IMR-90 (cell line): Measurements from ENCODE around the gene SPRR1B. TPM values are rescaled to one million over a fixed set of nuclear protein-coding genes. Genes with fewer than 3 reads are reported as not detected.

Experiments
- ATAC-seq: fragments of 200-7000 bp; cut with Tn5 transposase; 2 replicates; pipeline ENCODE4 v1.9.1; 2020; ENCODE audit warnings: low read depth, mild to moderate bottlenecking, moderate library complexity
- BruUV-seq: library from RNA; stranded (reverse); fragments of 400-500 nt; replicated peaks from 2 replicates; lab custom pipeline; 2021; lab: Mats Ljungman, UMichigan
- CTCF ChIA-PET: fragments of 300-600 bp; formaldehyde crosslinking; extraction: SDS; loops from one replicate; lab custom pipeline; 2021; ENCODE audit warnings: antibody characterized with exemption; lab: Yijun Ruan, JAX
- POLR2A ChIA-PET: fragments of 300-600 bp; sonication (Branson Sonifier 250); formaldehyde crosslinking; loops from one replicate; lab custom pipeline; 2022; ENCODE audit warnings: antibody characterized with exemption; ENCODE audit not compliant: unreplicated experiment; lab: Charles Lee
- DNase-seq: peaks from one replicate; pipeline ENCODE4 v3.0.0; 2013
- H2AFZ ChIP-seq: replicated peaks from 2 replicates; pipeline ENCODE3; 2013; ENCODE audit warnings: low read length, mild to moderate bottlenecking; ENCODE audit not compliant: poor library complexity
- H2AK5ac ChIP-seq: 2 replicates; pipeline ENCODE4 v1.6.1; 2013; ENCODE audit warnings: low read depth, low read length, inconsistent platforms
- H2AK9ac ChIP-seq: replicated peaks from 2 replicates; pipeline ENCODE3; 2013; ENCODE audit warnings: mild to moderate bottlenecking, low read depth, low read length, moderate library complexity; ENCODE audit not compliant: poor library complexity
- H2BK120ac ChIP-seq: 2 replicates; pipeline ENCODE4 v1.6.1; 2013; ENCODE audit warnings: low read depth, low read length, inconsistent platforms
- H2BK15ac ChIP-seq: 3 replicates; pipeline ENCODE4 v1.6.1; 2013; ENCODE audit warnings: low read depth, low read length, inconsistent platforms
- H2BK20ac ChIP-seq: 2 replicates; pipeline ENCODE4 v1.6.1; 2013; ENCODE audit warnings: low read depth, mild to moderate bottlenecking, inconsistent platforms, low read length, moderate library complexity
- H2BK5ac ChIP-seq: 2 replicates; pipeline ENCODE4 v1.6.1; 2013; ENCODE audit warnings: mild to moderate bottlenecking, low read depth, low read length, inconsistent platforms; ENCODE audit not compliant: poor library complexity, severe bottlenecking
- H3K14ac ChIP-seq: replicated peaks from 2 replicates; pipeline ENCODE4 v1.6.1; 2013; ENCODE audit warnings: low read depth, low read length, inconsistent platforms
- H3K18ac ChIP-seq: 2 replicates; pipeline ENCODE4 v1.6.1; 2013; ENCODE audit warnings: low read depth, low read length, control low read depth
- H3K23ac ChIP-seq: 2 replicates; pipeline ENCODE4 v1.6.1; 2013; ENCODE audit warnings: low read depth, low read length, inconsistent platforms
- H3K27ac ChIP-seq: 2 replicates; pipeline ENCODE4 v1.5.1; 2013; ENCODE audit warnings: mild to moderate bottlenecking, control low read depth, low read length; ENCODE audit not compliant: insufficient read depth
- H3K27me3 ChIP-seq: 2 replicates; pipeline ENCODE4 v1.6.1; 2013; ENCODE audit warnings: low read length; ENCODE audit not compliant: control insufficient read depth, insufficient read depth
- H3K36me3 ChIP-seq: 2 replicates; pipeline ENCODE4 v1.6.1; 2013; ENCODE audit warnings: low read length, mixed read lengths; ENCODE audit not compliant: control insufficient read depth, insufficient read depth
- H3K4ac ChIP-seq: 2 replicates; pipeline ENCODE4 v1.6.1; 2013; ENCODE audit warnings: low read depth, low read length, inconsistent platforms
- H3K4me1 ChIP-seq: 2 replicates; pipeline ENCODE4 v1.6.1; 2013; ENCODE audit warnings: low read length, mixed read lengths; ENCODE audit not compliant: control insufficient read depth, insufficient read depth
- H3K4me2 ChIP-seq: 2 replicates; pipeline ENCODE4 v1.6.1; 2013; ENCODE audit warnings: low read depth, mild to moderate bottlenecking, control low read depth, low read length, moderate library complexity
- H3K4me3 ChIP-seq: 2 replicates; pipeline ENCODE4 v1.5.1; 2013; ENCODE audit warnings: low read depth, mild to moderate bottlenecking, control low read depth, low read length, moderate library complexity; ENCODE audit not compliant: insufficient read depth
- H3K56ac ChIP-seq: 2 replicates; pipeline ENCODE4 v1.6.1; 2013; ENCODE audit warnings: low read length, inconsistent platforms; ENCODE audit not compliant: insufficient read depth; ENCODE audit errors: extremely low read depth
- H3K79me1 ChIP-seq, 2 experiments: 2 replicates each; pipeline ENCODE4 v1.6.1; 2013; ENCODE audit warnings: low read length in 2 of 2, inconsistent platforms in 1 of 2, low read depth in 1 of 2
- H3K9ac ChIP-seq: 2 replicates; pipeline ENCODE4 v1.6.1; 2013; ENCODE audit warnings: low read depth, low read length, control low read depth
- H3K9me1 ChIP-seq: 2 replicates; pipeline ENCODE4 v1.6.1; 2013; ENCODE audit warnings: low read length, inconsistent platforms; ENCODE audit not compliant: insufficient read depth
- H3K9me3 ChIP-seq: 2 replicates; pipeline ENCODE4 v1.6.1; 2013; ENCODE audit warnings: low read length; ENCODE audit not compliant: control insufficient read depth, insufficient read depth
- H4K20me1 ChIP-seq: 2 replicates; pipeline ENCODE4 v1.6.1; 2013; ENCODE audit warnings: low read length, inconsistent platforms; ENCODE audit not compliant: insufficient read depth
- H4K5ac ChIP-seq: 2 replicates; pipeline ENCODE4 v1.6.1; 2013; ENCODE audit warnings: mild to moderate bottlenecking, low read depth, low read length, control low read depth
- H4K8ac ChIP-seq, 2 experiments: 2 replicates each; pipeline ENCODE4 v1.6.1; 2013; ENCODE audit warnings: low read depth in 2 of 2, low read length in 2 of 2, control low read depth in 1 of 2, inconsistent platforms in 1 of 2
- H4K91ac ChIP-seq: 2 replicates; pipeline ENCODE4 v1.6.1; 2013; ENCODE audit warnings: low read depth, low read length, inconsistent platforms; ENCODE audit not compliant: insufficient read depth
- BHLHE40 ChIP-seq: fragments of 150-350 bp; IDR thresholded peaks from 2 replicates; pipeline ENCODE4 v1.6.1; 2016; ENCODE audit warnings: mild to moderate bottlenecking, low read depth, low read length
- CHD1 ChIP-seq: IDR thresholded peaks from 2 replicates; pipeline ENCODE4 v1.6.1; 2012; ENCODE audit warnings: low read depth, low read length, improper control_type of control experiment
- MAZ ChIP-seq: IDR thresholded peaks from 2 replicates; pipeline ENCODE4 v1.6.1; 2012; ENCODE audit warnings: low read depth, mild to moderate bottlenecking, low read length, improper control_type of control experiment, moderate library complexity, borderline replicate concordance
- MXI1 ChIP-seq: IDR thresholded peaks from 2 replicates; pipeline ENCODE4 v1.6.1; 2012; ENCODE audit warnings: low read depth, mild to moderate bottlenecking, low read length, moderate library complexity, borderline replicate concordance
- SMC3 ChIP-seq: fragments of 150-350 bp; IDR thresholded peaks from 2 replicates; pipeline ENCODE4 v1.6.1; 2016; ENCODE audit warnings: low read depth, mild to moderate bottlenecking, antibody characterized with exemption, low read length, moderate library complexity
- WGBS, 2 experiments: methylation state at CpG; one replicate each; pipeline versions ENCODE4 v1.1.5 to v1.1.7; 2013; ENCODE audit warnings: missing lambda C conversion rate in 2 of 2; ENCODE audit not compliant: insufficient read length in 1 of 2; ENCODE audit errors: extremely low coverage in 2 of 2; 5-methylcytosine and 5-hydroxymethylcytosine counted together
- dilution Hi-C: fragments of 300-500 bp; cut with HindIII; formaldehyde crosslinking; loops from one replicate; pipeline ENCODE4 v1.14.3; 2018; ENCODE audit warnings: low sequenced_read_pairs; ENCODE audit not compliant: unreplicated experiment
- in situ Hi-C: fragments of 300-500 bp; cut with MboI; formaldehyde crosslinking; loops from 3 replicates; pipeline ENCODE4 v1.14.3; 2019; ENCODE audit warnings: low sequenced_read_pairs, inconsistent platforms, mixed read lengths
- intact Hi-C: fragments of 100-400 bp; cut with micrococcal nuclease; formaldehyde crosslinking; loops from 2 replicates; pipeline ENCODE4 v1.10.0; 2022
- polyA plus RNA-seq, 3 experiments: library from polyadenylated mRNA; depleted of rRNA; stranded (reverse); fragments of >200 nt; gene quantifications; 2 replicates each; pipeline ENCODE4 v1.2.3, GENCODE V29; 2012; ENCODE audit warnings: low replicate concordance in 1 of 3
- total RNA-seq: library from RNA; depleted of rRNA; stranded (reverse); fragments of >200 nt; gene quantifications from 2 replicates; pipeline ENCODE4 v1.2.3, GENCODE V29; 2012

The SPRR1B gene
- total and polyA plus RNA-seq, 2 of the 4 experiments (the other 2 are of a cell fraction) = not detected

DNA sequence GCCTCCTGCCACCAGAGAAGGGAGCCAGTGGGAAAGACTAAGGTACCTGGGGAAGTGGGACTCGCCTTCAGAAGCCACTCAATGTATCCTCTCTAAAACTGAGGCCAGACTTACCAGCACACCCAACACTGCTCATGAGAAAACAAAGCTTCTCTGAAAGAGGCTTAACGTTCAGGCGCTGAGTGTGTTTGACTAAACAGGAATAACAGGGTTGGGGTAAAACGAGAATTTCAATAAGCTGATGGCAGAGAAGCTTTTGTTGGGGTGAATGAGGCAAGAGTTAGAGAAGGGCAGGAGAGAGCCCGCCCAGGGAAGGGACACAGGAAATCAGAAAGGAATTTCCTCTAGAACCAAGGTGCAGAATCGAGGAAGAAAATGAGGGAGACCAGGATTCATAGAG, 31.2 kb upstream of the SPRR1B start:
- Histone ChIP-seq H2BK120ac (no peak overlapping the region), H2BK5ac (no peak overlapping the region), H4K20me1 (no peaks in the 10 kb centered on the region), H3K27ac (no peak overlapping the region), H2AFZ (no peak overlapping the region), H4K5ac (no peak overlapping the region), H3K4me2 (no peak overlapping the region), H2BK15ac (no peak overlapping the region), H3K9me3 (no peaks in the 10 kb centered on the region), H3K4me1 (no peaks in the 10 kb centered on the region), H3K9ac (no peak overlapping the region), H3K36me3 (no peaks in the 10 kb centered on the region), H3K4me3 (no peak overlapping the region), H3K79me1 (no peaks in the 10 kb centered on the region), H3K56ac (no peak overlapping the region), H2AK9ac (no peak overlapping the region), H3K4ac (no peak overlapping the region), H2AK5ac (no peak overlapping the region), H3K23ac (no peak overlapping the region), H2BK20ac (no peak overlapping the region), H4K91ac (no peak overlapping the region), H4K8ac (no peak overlapping the region), H3K9me1 (no peaks in the 10 kb centered on the region), H3K14ac (no peak overlapping the region), H3K18ac (no peak overlapping the region), H3K27me3 (no peaks in the 10 kb centered on the region)
- TF ChIP-seq CHD1 = no peak
- no peak for TF ChIP-seq SMC3
- TF ChIP-seq MAZ = no peak
- TF ChIP-seq BHLHE40 = no peak
- TF ChIP-seq MXI1 = no peak
- dilution Hi-C loops (no loop called here), in situ Hi-C loops (no loop called here), intact Hi-C loops (no loop called here)
- ChIA-PET CTCF (no interaction called here), POLR2A (no interaction called here)
- WGBS, 2 experiments = 30% methylated on average over 2 of the region's 6 CpGs; no CpG with 5 or more reads in 1 of the 2 experiments
- DNase-seq = no peak
- no TSS peak for BruUV-seq
- ATAC-seq = no peak
